H1 (cell line): ENCODE measurements around the gene GPR68. TPM values are rescaled to one million over a fixed set of nuclear protein-coding genes. Genes with fewer than 3 reads are reported as not detected.

ENCODE experiments used
- CTCF ChIA-PET: fragments of 300-600 bp; sonication (Branson Sonifier 250); formaldehyde crosslinking; loops from one replicate; lab custom pipeline; 2021; ENCODE audit not compliant: partially characterized antibody; lab: Charles Lee
- POLR2A ChIA-PET: fragments of 300-600 bp; sonication (Branson Sonifier 250); formaldehyde crosslinking; loops from one replicate; lab custom pipeline; 2021; ENCODE audit warnings: inconsistent platforms; ENCODE audit not compliant: partially characterized antibody; lab: Charles Lee
- DNase-seq, 2 experiments: peaks; one replicate each; pipeline versions ENCODE4 v3.0.0 to v3.0.0-alpha.2; 2010 to 2022; ENCODE audit warnings: low spot score in 2 of 2, low read depth in 1 of 2, mixed read lengths in 1 of 2
- FAIRE-seq: peaks from 2 replicates; lab custom pipeline; 2011; peaks lifted over from hg19 to GRCh38; lab: Jason Lieb, UNC
- H2AFZ ChIP-seq: 2 replicates; pipeline ENCODE4 v1.8.1; 2012; ENCODE audit warnings: low read length, inconsistent platforms
- H2AK5ac ChIP-seq: 2 replicates; pipeline ENCODE4 v1.6.1; 2013; ENCODE audit warnings: low read depth, low read length
- H2BK120ac ChIP-seq: replicated peaks from 2 replicates; pipeline ENCODE3; 2013; ENCODE audit warnings: low read depth, low read length, inconsistent platforms
- H2BK12ac ChIP-seq: 2 replicates; pipeline ENCODE4 v1.6.1; 2013; ENCODE audit warnings: low read depth, low read length
- H2BK15ac ChIP-seq: 2 replicates; pipeline ENCODE4 v1.6.1; 2013; ENCODE audit warnings: low read length
- H2BK20ac ChIP-seq: 2 replicates; pipeline ENCODE4 v1.6.1; 2013; ENCODE audit warnings: low read length
- H2BK5ac ChIP-seq: 2 replicates; pipeline ENCODE4 v1.6.1; 2013; ENCODE audit warnings: low read depth, low read length
- H3K14ac ChIP-seq: 2 replicates; pipeline ENCODE4 v1.6.1; 2013; ENCODE audit warnings: inconsistent platforms; ENCODE audit not compliant: insufficient read length
- H3K18ac ChIP-seq: 2 replicates; pipeline ENCODE4 v1.6.1; 2013; ENCODE audit warnings: low read length; ENCODE audit errors: extremely low read depth
- H3K23ac ChIP-seq: 2 replicates; pipeline ENCODE4 v1.6.1; 2013; ENCODE audit warnings: inconsistent platforms; ENCODE audit not compliant: insufficient read length
- H3K23me2 ChIP-seq: 2 replicates; pipeline ENCODE4 v1.6.1; 2013; ENCODE audit warnings: low read depth, low read length
- H3K27ac ChIP-seq: 2 replicates; pipeline ENCODE4 v1.6.1; 2011; ENCODE audit warnings: low read depth, low read length, inconsistent platforms
- H3K27me3 ChIP-seq, 4 experiments: replicated peaks in 1 of 4; 1 replicate in 1 of 4; 2 replicates in 3 of 4; pipeline versions ENCODE4 v1.6.1 to v1.8.1; 2011 to 2013; ENCODE audit warnings: low read length in 3 of 4, mild to moderate bottlenecking in 3 of 4, inconsistent platforms in 2 of 4, mixed read lengths in 2 of 4, moderate library complexity in 1 of 4; ENCODE audit not compliant: control insufficient read depth in 3 of 4, insufficient read depth in 3 of 4; ENCODE audit errors: extremely low read depth in 1 of 4
- H3K36me3 ChIP-seq, 4 experiments: 2 replicates each; pipeline versions ENCODE4 v1.6.1 to v1.8.1; 2011 to 2013; ENCODE audit warnings: mild to moderate bottlenecking in 4 of 4, low read length in 3 of 4, moderate library complexity in 2 of 4, control low read depth in 1 of 4, inconsistent platforms in 1 of 4; ENCODE audit not compliant: insufficient read depth in 4 of 4, control insufficient read depth in 2 of 4
- H3K4ac ChIP-seq: replicated peaks from 2 replicates; pipeline ENCODE3; 2013; ENCODE audit warnings: low read length, low read depth, mixed read lengths, inconsistent platforms; ENCODE audit not compliant: insufficient read length
- H3K4me1 ChIP-seq, 4 experiments: replicated peaks in 1 of 4; 1 replicate in 1 of 4; 2 replicates in 3 of 4; pipeline versions ENCODE4 v1.6.1 to v1.8.1; 2011 to 2013; ENCODE audit warnings: low read length in 3 of 4, inconsistent platforms in 2 of 4, mixed read lengths in 1 of 4; ENCODE audit not compliant: insufficient read depth in 4 of 4, control insufficient read depth in 3 of 4
- H3K4me2 ChIP-seq, 2 experiments: 2 replicates each; pipeline versions ENCODE4 v1.6.1 to v1.8.1; 2011 to 2013; ENCODE audit warnings: low read depth in 2 of 2, low read length in 2 of 2, control low read depth in 1 of 2, inconsistent platforms in 1 of 2, mild to moderate bottlenecking in 1 of 2; ENCODE audit not compliant: insufficient read depth in 1 of 2
- H3K4me3 ChIP-seq, 4 experiments: fragments of 200-600, 300-600 bp in 1 of 4; sonication (generic), shearing (Covaris generic), sonication (Bioruptor Twin) in 1 of 4; 2 replicates each; pipeline versions ENCODE4 v1.5.1 to v1.8.1; 2011 to 2016; ENCODE audit warnings: low read length in 4 of 4, low read depth in 3 of 4, control low read depth in 2 of 4, inconsistent platforms in 2 of 4, mild to moderate bottlenecking in 2 of 4, mixed read lengths in 1 of 4, moderate library complexity in 1 of 4; ENCODE audit not compliant: insufficient read depth in 2 of 4; ENCODE audit errors: extremely low read depth in 1 of 4
- H3K56ac ChIP-seq: replicated peaks from 2 replicates; pipeline ENCODE3; 2013; ENCODE audit warnings: low read depth, mild to moderate bottlenecking, mixed read lengths, low read length, inconsistent platforms; ENCODE audit not compliant: insufficient read length
- H3K79me1 ChIP-seq: 2 replicates; pipeline ENCODE4 v1.6.1; 2013; ENCODE audit warnings: low read depth, low read length, control low read depth
- H3K79me2 ChIP-seq, 2 experiments: 2 replicates each; pipeline versions ENCODE4 v1.6.1 to v1.8.1; 2012 to 2013; ENCODE audit warnings: low read length in 2 of 2, mild to moderate bottlenecking in 2 of 2, inconsistent platforms in 1 of 2; ENCODE audit not compliant: insufficient read depth in 2 of 2, control insufficient read depth in 1 of 2
- H3K9ac ChIP-seq, 4 experiments: replicated peaks in 1 of 4; 1 replicate in 1 of 4; 2 replicates in 3 of 4; pipeline versions ENCODE4 v1.6.1 to v1.8.1; 2011 to 2013; ENCODE audit warnings: low read depth in 3 of 4, low read length in 3 of 4, control low read depth in 2 of 4, mild to moderate bottlenecking in 2 of 4, moderate library complexity in 2 of 4, inconsistent platforms in 1 of 4; ENCODE audit errors: extremely low read depth in 1 of 4
- H3K9me3 ChIP-seq, 2 experiments: 2 replicates each; pipeline versions ENCODE4 v1.6.1 to v1.8.1; 2012 to 2013; ENCODE audit warnings: mild to moderate bottlenecking in 2 of 2, moderate library complexity in 2 of 2, control low read depth in 1 of 2, inconsistent platforms in 1 of 2, low read depth in 1 of 2, low read length in 1 of 2, mixed read lengths in 1 of 2; ENCODE audit not compliant: insufficient read depth in 2 of 2
- H4K20me1 ChIP-seq, 2 experiments: replicated peaks in 1 of 2; 2 replicates each; pipeline versions ENCODE3 to v1.8.1; 2011 to 2013; ENCODE audit warnings: inconsistent platforms in 2 of 2, low read length in 2 of 2, mild to moderate bottlenecking in 1 of 2; ENCODE audit not compliant: insufficient read depth in 2 of 2, control insufficient read depth in 1 of 2
- H4K5ac ChIP-seq: 2 replicates; pipeline ENCODE4 v1.6.1; 2013; ENCODE audit warnings: low read length, low read depth, mixed read lengths, inconsistent platforms; ENCODE audit not compliant: insufficient read length
- H4K8ac ChIP-seq: 2 replicates; pipeline ENCODE4 v1.8.0; 2013; ENCODE audit warnings: mild to moderate bottlenecking, moderate library complexity, low read length, inconsistent platforms; ENCODE audit not compliant: insufficient read depth; ENCODE audit errors: extremely low read depth
- H4K91ac ChIP-seq: replicated peaks from 2 replicates; pipeline ENCODE3; 2013; ENCODE audit warnings: low read length, mixed read lengths, inconsistent platforms; ENCODE audit not compliant: insufficient read length
- ASH2L ChIP-seq: fragments of 200-600, 300-600 bp; sonication (generic); IDR thresholded peaks from one replicate; pipeline ENCODE4 v1.7.1; 2017; ENCODE audit warnings: low read length
- BACH1 ChIP-seq: IDR thresholded peaks from 2 replicates; pipeline ENCODE4 v1.6.1; 2012; ENCODE audit warnings: low read length, improper control_type of control experiment
- CTBP2 ChIP-seq: IDR thresholded peaks from 2 replicates; pipeline ENCODE4 v1.7.0; 2011; ENCODE audit warnings: borderline replicate concordance, mild to moderate bottlenecking, moderate library complexity, mixed read lengths, low read length; ENCODE audit not compliant: insufficient read depth, insufficient read length
- EP300 ChIP-seq, 2 experiments: IDR thresholded peaks; 1 replicate in 1 of 2; 2 replicates in 1 of 2; pipeline ENCODE4 v1.6.1; 2011 to 2012; ENCODE audit warnings: low read depth in 2 of 2, low read length in 2 of 2, mild to moderate bottlenecking in 2 of 2, borderline replicate concordance in 1 of 2, inconsistent platforms in 1 of 2, moderate library complexity in 1 of 2
- FOSL1 ChIP-seq: IDR thresholded peaks from 2 replicates; pipeline ENCODE4 v1.6.1; 2011; ENCODE audit warnings: mild to moderate bottlenecking, low read depth, low read length, moderate library complexity; ENCODE audit not compliant: insufficient read depth
- GTF2F1 ChIP-seq: IDR thresholded peaks from 2 replicates; pipeline ENCODE4 v1.6.1; 2012; ENCODE audit warnings: low read depth, low read length, improper control_type of control experiment, borderline replicate concordance
- JUND ChIP-seq: IDR thresholded peaks from 2 replicates; pipeline ENCODE4 v1.6.1; 2011; ENCODE audit warnings: mild to moderate bottlenecking, improper control_type of control experiment, low read length
- PHF8 ChIP-seq: fragments of 200-600 bp; sonication (generic); conservative IDR thresholded peaks from 2 replicates; pipeline ENCODE4 v1.7.1; 2012; ENCODE audit warnings: low read depth, mild to moderate bottlenecking, inconsistent platforms, low read length, moderate library complexity
- RFX5 ChIP-seq: IDR thresholded peaks from 2 replicates; pipeline ENCODE4 v1.6.1; 2011; ENCODE audit warnings: low read depth, low read length, improper control_type of control experiment, borderline replicate concordance
- SP1 ChIP-seq: IDR thresholded peaks from 2 replicates; pipeline ENCODE4 v1.6.1; 2011; ENCODE audit warnings: low read depth, low read length
- SRF ChIP-seq: IDR thresholded peaks from 2 replicates; pipeline ENCODE4 v1.6.1; 2011; ENCODE audit warnings: mild to moderate bottlenecking, low read depth, low read length, moderate library complexity
- TBP ChIP-seq: IDR thresholded peaks from 2 replicates; pipeline ENCODE4 v1.6.1; 2011; ENCODE audit warnings: low read depth, low read length, improper control_type of control experiment
- YY1 ChIP-seq: IDR thresholded peaks from 2 replicates; pipeline ENCODE4 v1.6.1; 2011; ENCODE audit warnings: low read depth, mild to moderate bottlenecking, low read length
- ZNF274 ChIP-seq: IDR thresholded peaks from 2 replicates; pipeline ENCODE4 v1.7.0; 2012; ENCODE audit warnings: low read length, borderline replicate concordance; ENCODE audit errors: extremely low read depth
- WGBS, 2 experiments: shearing (Covaris generic) in 1 of 2; methylation state at CpG; one replicate each; pipeline versions ENCODE4 v1.1.6 to v1.1.7; 2013 to 2015; ENCODE audit warnings: low lambda C conversion rate in 2 of 2, mixed read lengths in 2 of 2, inconsistent platforms in 1 of 2, low coverage in 1 of 2, missing lambda C conversion rate in 1 of 2; ENCODE audit not compliant: insufficient replicate concordance in 2 of 2, insufficient coverage in 1 of 2, insufficient read length in 1 of 2; ENCODE audit errors: extremely low coverage in 1 of 2, missing lambda C conversion rate in 1 of 2; 5-methylcytosine and 5-hydroxymethylcytosine counted together
- polyA plus RNA-seq, 7 experiments: library from polyadenylated mRNA; depleted of rRNA in 3 of 7; stranded (reverse) in 5 of 7; unstranded in 2 of 7; fragments of >200 nt in 5 of 7; fragments of 200-250 nt in 2 of 7; gene quantifications; 1 replicate in 5 of 7; 2 replicates in 1 of 7; 4 replicates in 1 of 7; pipeline versions ENCODE4 v1.2.1 to v1.2.3, GENCODE V29; 2011 to 2013; ENCODE audit warnings: missing spikeins in 2 of 7, mixed read lengths in 2 of 7
- total RNA-seq: library from RNA; stranded (reverse); fragmentation: NEBNext Ultra II Directional; extraction: Animal tissue kit (Norgen Biotek cat#: 25700); gene quantifications from 2 replicates; pipeline ENCODE4 v1.2.1, GENCODE V29; 2021
- TF ChIP-seq, protein P1 (sequence below): IDR thresholded peaks from 2 replicates; pipeline ENCODE4 v1.6.1; 2012; ENCODE audit warnings: inconsistent platforms

The GPR68 gene
- total and polyA plus RNA-seq, 2 of the 8 experiments (the other 6 are each of a cell fraction or from before 2014, with no cell fraction given): 0.22 to 0.76 TPM

DNA sequence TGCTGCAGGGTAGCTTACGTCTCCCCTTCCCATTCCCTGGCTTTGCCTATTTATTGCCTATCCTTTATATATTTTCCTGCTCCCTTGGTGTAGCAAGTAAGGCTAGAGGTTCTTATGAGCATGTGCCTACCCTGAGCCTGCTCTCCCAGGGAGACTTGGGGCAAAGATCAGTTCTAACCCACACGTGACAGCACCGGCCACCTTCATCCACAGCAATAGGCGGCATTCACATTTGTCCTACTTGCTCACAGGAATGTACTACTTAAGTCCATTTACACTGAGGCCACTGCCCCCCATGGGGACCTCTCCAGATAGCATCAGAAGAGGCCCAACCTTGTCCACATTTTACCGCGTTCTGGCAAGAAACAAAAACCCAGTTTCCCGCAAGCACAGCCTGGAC lies 8.7 kb downstream of the GPR68 start:
- Histone ChIP-seq H3K4me3 (no peak overlapping the region), H3K79me1 (no peaks in the 10 kb centered on the region), H3K79me2 (no peaks in the 10 kb centered on the region), H3K4ac (no peak overlapping the region), H2AFZ (no peak overlapping the region), H3K23ac (no peak overlapping the region), H2BK120ac (no peak overlapping the region), H3K27ac (no peak overlapping the region), H3K18ac (no peak overlapping the region), H3K36me3 (no peaks in the 10 kb centered on the region), H2BK20ac (no peak overlapping the region), H2BK15ac (no peak overlapping the region), H4K5ac (no peak overlapping the region), H3K56ac (no peak overlapping the region), H4K91ac (no peak overlapping the region), H4K8ac (no peak overlapping the region), H2BK12ac (no peak overlapping the region), H2BK5ac (no peak overlapping the region), H3K14ac (no peak overlapping the region), H3K9me3 (peaks cover 4 to 5% of the 10 kb centered on the region in 2 experiments; a peak in 3 of 4 replicates), H3K27me3 (peaks cover 0 to 2% (median 0%) of the 10 kb centered on the region in 4 experiments; a peak in 1 of 7 replicates), H3K4me1 (no peaks in the 10 kb centered on the region; a peak in 1 of 7 replicates), H3K9ac (no peak overlapping the region), H2AK5ac (no peak overlapping the region), H4K20me1 (no peaks in the 10 kb centered on the region), H3K4me2 (no peak overlapping the region), H3K23me2 (no peaks in the 10 kb centered on the region)
- ChIA-PET CTCF (no interaction called here), POLR2A (interaction anchor here (2.8 kb wide), 1 partner anchor 8 kb away, joined by 14 read pairs; the partner anchor contains the start of gene GPR68)
- no peak for FAIRE-seq
- WGBS, 2 experiments: 96% methylated on average over 7 of the region's 7 CpGs; no CpG with 5 or more reads in 1 of the 2 experiments
- no peak for DNase-seq
- TF ChIP-seq FOSL1: no peak
- TF ChIP-seq TBP: no peak
- TF ChIP-seq EP300 (IDR thresholded peaks at IDR 0.05; ENCODE audit: borderline replicate concordance in 1 of 2, low read depth in 2 of 2, low read length in 2 of 2): no peak
- TF ChIP-seq CTBP2: no peak
- no peak for TF ChIP-seq GTF2F1
- TF ChIP-seq BACH1: no peak
- no peak for TF ChIP-seq PHF8
- TF ChIP-seq JUND: no peak
- TF ChIP-seq, protein P1, sequence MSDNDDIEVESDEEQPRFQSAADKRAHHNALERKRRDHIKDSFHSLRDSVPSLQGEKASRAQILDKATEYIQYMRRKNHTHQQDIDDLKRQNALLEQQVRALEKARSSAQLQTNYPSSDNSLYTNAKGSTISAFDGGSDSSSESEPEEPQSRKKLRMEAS: no peak
- TF ChIP-seq RFX5: no peak
- no peak for TF ChIP-seq SP1
- no peak for TF ChIP-seq SRF
- TF ChIP-seq YY1: no peak
- TF ChIP-seq ASH2L: no peak
- no peak for TF ChIP-seq ZNF274
